ENCODE measurements around the gene PCGF3.
"Not testable (repeated sequence)": the region's sequence is repeated elsewhere in the genome, so short reads cannot be mapped to it uniquely, and the experiment has no call there.

Gene PCGF3

DNA sequence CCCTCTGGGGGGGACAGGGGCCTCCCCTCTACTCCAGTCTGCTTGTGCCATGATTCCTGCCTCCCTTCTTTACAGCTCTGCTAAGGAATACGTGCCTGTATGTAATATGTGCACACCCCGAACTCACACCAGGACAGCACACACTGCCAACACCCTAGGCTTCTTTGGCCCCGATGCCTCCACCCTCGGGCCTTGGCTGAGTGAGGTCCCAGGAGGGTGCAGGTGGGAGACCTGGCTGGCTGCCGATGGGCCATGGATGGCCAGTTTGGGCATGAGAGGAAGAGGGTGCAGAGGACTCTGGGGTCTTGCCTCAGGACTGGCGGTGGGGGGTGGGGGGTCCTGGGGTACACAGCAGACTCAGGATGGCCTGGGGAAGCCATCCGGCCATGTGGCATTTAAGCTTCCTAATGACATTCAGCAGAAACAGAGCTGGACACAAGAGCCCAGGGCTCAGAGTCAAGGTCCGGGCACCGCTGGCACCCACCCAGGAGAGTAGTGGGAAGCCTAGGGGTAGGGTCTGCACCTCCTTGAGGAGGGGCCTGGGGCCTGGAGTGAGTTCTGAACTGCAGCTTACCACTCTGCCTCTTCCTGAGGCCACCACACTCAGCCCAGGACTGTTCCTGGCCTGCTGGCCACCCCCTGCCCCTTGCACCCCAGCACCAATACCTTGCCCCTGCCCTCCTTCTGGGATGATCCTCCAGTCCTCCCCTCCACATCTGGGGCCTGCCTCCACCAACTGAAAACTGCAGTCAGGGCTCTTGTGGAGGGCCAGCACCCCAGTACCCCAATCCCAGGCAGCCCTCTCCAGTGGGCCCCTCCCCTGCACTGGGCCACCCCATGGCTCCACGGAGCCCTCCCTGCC, 2.1 kb upstream of the PCGF3 start:
- in situ Hi-C loops (cut with MboI; ENCODE audit: low sequenced_read_pairs) = no loop called here

DNA sequence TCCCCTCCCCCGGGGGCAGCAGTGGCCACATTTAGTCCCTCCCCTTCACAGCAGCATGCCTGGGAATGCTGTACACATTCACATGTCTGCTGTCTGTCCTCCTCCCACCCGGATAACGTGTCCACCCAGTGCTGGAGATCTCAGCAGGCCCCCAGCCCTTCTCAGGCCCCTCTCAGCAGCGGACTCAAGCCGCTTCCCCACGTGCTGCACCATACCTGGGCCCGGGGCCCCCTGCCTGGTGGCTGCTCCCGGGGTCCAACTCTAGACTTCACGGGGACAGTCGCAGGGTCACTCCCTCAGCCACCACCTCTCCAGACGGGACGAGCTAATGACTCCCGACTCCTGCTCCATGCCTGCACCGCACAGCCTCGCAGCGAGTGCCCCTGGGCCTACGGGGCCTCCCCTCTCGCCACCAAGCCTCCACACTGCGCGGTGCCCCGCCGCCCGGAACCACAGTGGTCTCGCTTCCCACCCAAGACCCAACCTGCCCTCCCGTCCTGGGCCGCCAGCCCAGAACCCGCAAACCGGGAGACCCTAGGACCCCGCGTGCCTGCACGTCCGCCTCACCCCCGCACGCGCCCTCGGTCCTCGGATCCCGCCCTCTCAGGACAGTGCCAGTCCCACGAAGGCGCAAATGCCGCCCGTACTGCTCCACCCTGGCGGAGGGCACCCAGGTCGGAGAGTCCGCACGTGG, 1.3 kb upstream of the PCGF3 start:
- in situ Hi-C loops (cut with MboI; ENCODE audit: low sequenced_read_pairs) = no loop called here

DNA sequence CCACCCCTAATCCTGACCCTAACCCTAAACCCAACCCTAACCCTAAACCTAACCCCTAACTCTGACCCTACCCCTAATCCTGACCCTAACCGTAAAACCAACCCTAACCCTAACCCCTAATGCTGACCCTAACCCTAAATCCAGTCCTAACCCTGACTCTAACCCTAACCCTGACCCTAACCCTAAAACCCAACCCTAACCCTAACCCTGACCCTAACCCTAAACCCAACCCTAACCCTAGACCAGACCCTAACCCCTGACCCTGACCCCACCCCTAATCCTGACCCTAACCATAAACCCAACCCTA, 708 bp upstream of the PCGF3 start:
- in situ Hi-C loops (cut with MboI; ENCODE audit: low sequenced_read_pairs) = no loop called here

DNA sequence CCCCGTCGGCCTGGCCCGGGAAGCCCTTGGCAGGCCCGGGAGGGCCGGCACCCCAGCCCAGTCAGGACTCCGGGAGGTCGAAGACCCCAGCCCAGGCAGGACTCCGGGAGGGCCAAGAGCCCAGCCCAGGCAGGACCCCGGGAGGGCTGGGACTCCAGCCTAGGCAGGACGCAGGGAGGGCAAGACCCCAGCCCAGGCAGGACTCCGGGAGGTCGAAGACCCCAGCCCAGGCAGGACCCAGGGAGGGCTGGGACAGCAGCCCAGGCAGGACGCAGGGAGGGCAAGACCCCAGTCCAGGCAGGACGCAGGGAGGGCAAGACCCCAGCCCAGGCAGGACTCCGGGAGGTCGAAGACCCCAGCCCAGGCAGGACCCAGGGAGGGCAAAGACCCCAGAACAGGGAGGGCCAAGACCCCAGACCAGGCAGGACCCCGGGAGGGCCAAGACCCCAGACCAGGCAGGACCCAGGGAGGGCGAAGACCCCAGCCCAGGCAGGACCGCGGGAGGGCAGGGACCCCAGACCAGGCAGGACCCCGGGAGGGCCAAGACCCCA, 526 bp downstream of the PCGF3 start:
- in situ Hi-C loops (cut with MboI; ENCODE audit: low sequenced_read_pairs) = not testable (repeated sequence)

DNA sequence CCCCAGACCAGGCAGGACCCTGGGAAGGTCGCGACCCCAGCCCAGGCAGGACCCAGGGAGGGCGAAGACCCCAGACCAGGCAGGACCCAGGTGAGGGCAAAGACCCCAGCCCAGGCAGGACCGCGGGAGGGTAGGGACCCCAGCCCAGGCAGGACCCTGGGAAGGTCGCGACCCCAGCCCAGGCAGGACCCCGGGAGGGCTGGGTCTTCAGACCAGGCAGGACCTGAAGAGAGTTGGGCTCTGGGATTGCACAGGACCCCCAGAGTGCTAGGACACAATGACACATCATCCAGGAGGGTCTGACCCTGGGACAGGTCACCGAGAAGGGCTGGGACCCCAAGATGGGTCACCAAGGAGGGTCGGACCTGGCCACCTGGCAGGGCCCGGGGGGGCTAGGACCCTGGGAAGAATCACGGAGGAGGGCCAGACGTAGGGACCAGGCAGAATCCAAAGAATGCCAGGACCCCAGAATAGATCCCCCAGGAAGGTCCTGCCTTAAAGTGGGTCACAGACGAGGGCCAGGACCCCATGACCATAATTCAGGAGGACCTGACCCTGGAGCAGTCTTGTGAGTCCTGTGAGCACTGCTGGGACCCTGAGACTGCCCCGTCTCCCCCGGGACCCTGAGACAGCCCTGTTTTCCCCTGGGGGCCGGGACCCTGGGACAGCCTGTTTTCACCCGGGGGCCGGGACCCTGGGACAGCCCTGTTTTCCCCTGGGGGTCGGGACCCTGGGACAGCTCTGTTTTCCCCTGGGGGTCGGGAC, 1.4 kb downstream of the PCGF3 start:
- in situ Hi-C loops (cut with MboI; ENCODE audit: low sequenced_read_pairs) = no loop called here

DNA sequence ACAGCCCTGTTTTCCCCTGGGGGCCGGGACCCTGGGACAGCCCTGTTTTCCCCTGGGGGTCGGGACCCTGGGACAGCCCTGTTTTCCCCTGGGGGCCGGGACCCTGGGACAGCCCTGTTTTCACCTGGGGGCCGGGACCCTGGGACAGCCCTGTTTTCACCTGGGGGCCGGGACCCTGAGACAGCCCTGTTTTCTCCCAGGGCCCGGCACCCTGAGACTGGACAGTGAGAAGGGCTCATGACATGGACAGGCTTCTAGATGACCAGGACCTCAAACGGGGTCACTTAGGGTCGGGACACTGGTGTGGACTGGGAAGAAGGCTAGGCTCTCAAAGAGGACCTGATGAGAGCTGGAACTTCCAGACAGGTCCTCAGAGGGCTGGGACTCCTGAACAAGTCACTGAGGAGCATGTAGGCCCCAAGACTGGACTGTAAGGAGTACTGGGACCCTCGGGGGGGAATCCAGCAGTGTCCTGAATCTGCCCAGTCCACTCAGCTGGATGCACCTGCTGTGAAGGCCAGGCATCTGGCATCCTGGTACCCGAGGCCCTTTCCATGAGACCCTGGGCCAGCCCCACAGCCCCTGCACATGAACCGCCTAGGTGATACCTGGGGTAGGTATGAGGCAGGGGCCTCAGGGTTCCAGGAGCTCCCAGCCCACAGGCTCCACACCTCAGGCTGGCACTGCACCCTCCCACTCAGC, 2.4 kb downstream of the PCGF3 start:
- in situ Hi-C loops (cut with MboI; ENCODE audit: low sequenced_read_pairs) = no loop called here

DNA sequence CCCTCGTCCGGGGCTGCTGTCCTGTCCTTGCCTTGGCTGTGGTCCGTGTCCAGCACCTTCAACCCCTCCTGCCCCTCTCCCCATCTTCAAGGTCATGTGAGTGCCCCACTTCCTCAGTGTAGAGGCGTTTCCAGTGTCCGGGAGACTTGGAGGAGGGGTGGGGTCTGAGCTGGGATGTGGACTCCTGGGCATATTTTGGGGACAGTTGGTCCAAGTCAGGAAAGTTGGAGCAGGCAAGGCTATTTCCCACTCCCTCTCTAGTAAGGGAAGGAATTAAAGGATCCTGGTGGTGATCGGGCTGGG, 3.0 kb downstream of the PCGF3 start:
- in situ Hi-C loops (cut with MboI; ENCODE audit: low sequenced_read_pairs) = no loop called here

DNA sequence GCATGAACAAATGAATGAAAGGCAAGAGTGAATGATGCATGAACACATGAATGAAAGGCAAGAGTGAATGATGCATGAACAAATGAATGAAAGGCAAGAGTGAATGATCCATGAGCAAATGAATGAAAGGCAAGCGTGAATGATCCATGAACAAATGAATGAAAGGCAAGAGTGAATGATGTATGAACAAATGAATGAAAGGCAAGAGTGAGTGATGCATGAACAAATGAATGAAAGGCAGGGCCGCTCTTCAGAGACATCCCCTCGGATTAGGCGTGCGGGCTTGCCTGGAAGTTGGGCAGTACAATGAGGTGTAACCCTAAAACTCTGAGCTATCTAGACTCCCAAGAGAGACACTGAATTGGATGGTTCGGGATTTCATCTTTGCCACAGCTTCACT, 3.7 kb downstream of the PCGF3 start:
- in situ Hi-C loops (cut with MboI; ENCODE audit: low sequenced_read_pairs) = no loop called here

DNA sequence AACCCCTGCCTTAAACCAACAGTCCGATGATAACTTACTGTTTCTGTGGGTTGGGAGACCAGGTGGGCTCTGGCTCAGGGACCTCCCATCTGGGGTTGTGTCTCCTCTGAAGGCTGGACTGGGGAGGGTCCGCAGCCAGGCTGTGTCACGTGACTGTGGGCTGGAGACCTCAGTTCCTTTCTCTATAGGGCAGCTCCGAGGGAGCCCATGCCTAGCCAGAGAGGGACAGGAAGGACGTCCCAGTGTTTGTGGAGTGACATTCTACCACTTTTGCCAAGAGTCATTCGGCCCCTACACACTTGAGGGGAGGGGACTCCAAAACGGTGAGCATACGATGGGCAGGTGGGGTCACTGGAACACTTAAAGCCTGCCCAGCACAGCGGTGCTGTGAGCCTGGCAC, 4.5 kb downstream of the PCGF3 start:
- in situ Hi-C loops (cut with MboI; ENCODE audit: low sequenced_read_pairs) = no loop called here

DNA sequence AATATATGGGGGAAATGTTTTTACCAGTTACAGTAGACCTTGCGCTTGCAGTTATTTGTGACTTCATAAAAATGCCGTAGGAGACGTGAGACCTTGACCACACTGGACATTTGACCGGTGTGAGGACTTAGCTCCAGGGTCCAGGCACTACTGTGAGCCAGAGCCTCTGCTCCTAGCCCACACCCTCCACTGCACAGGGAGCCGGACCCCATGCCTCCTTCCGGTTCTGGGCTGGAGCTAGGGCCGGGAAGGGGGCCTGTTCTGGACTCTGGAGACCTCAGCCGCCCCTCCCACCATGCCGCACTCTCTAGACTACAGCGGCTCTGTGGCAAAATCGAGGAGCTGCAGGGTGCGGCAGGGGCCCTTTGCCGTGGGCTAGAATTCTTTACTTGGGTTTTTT, 5.3 kb downstream of the PCGF3 start:
- in situ Hi-C loops (cut with MboI; ENCODE audit: low sequenced_read_pairs) = no loop called here

DNA sequence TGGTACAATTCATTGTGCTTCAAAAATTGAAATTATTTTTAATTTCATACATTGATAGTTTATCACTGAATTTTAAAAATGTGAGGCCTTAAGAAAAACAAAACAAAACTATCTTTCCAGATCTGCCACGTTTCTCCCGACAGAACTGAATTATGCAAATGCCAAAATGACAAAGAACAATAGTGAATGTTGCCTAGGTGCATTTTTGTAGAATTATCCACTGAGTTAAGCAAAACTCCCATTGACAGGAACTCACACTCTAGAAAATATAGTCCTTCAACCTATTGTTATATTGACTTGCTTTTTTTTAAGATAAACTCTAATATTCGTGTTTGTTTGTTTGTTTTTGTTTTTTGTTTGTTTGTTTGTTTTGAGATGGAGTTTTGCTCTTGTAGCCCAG, 6.5 kb downstream of the PCGF3 start:
- in situ Hi-C loops (cut with MboI; ENCODE audit: low sequenced_read_pairs) = no loop called here

DNA sequence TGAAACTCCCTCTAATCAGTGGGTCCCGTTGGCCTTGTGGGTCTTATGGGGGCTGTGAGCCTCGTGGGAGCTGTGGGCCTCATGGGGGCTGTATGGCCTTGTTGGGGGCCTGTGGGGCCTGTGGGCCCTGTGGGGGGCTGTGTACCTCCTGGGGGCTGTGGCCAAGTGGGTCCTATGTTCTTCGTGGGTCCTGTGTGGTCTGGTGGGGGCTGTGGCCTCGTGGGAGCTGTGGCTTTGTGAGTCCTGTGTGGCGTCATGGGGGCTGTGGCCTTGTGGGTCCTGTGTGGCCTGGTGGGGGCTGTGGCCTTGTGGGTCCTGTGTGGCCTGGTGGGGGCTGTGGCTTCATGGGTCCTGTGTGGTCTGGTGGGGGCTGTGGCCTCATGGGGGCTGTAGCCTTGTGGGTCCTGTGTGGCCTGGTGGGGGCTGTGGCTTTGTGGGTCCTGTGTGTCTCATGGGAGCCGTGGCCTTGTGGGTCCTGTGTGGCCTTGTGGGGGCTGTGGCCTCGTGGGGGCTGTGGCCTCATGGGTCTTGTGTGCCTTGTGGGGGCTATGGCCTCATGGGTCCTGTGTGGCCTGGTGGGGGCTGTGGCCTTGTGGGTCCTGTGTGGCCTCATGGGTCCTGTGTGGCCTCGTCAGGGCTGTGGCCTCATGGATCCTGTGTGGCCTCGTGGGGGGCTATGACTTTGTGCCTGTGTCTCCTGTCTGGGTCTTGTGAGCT, 7.4 kb downstream of the PCGF3 start:
- in situ Hi-C loops (cut with MboI; ENCODE audit: low sequenced_read_pairs) = no loop called here

DNA sequence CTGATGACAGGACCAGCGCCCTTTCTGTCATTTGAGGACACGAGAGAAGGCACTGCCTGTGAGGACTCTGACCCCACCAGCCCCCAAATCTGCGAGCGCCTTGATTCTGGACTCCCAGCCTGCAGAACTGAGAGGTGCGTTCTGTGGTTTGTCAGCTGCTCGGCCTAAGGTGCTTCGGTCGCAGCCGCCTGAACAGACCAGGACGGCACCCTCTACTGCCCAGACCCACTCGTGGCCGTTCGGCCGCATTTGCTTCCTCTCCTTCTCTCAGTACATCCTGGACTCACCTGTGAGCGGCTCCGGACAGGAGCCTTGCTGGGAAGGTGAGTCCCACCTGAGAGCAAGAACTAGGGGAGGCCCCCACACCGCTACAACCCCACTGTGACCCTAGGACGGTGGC, 8.5 kb downstream of the PCGF3 start:
- in situ Hi-C loops (cut with MboI; ENCODE audit: low sequenced_read_pairs) = no loop called here

DNA sequence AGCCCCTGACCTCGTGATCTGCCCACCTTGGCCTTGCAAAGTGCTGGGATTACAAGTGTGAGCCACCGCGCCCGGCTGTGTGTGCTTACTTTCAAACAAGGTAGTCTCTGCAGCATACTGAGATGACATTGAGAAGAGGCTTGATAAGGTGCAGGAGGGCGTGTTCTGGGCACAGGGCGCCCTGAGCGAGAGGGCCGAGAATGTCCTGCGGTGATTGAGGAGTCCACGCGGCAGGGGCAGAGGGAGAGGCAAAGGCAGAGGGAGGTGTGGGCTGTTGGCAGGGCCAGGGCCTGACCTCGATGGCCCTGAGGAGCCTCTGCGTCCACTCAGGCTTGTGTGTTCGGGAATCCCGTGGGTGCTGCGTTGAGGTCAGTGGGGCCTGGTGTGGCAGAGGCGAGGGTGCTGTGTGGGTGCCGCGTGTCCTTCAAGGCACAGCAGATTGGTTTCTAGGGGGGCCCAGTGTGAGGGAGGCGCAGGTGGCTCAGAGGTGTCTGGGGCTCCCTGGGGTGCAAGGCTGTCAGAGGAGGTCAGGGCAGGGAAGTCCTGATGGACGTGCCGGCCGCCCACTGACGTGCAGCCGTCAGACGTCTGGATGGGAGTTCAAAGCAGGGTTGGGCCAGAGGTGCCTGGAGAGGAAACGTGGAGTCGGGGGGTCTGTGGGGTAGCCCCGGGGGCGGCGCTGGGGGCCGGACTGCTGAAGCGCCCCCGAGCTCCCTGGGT, 12.1 kb downstream of the PCGF3 start:
- in situ Hi-C loops (cut with MboI; ENCODE audit: low sequenced_read_pairs) = no loop called here

DNA sequence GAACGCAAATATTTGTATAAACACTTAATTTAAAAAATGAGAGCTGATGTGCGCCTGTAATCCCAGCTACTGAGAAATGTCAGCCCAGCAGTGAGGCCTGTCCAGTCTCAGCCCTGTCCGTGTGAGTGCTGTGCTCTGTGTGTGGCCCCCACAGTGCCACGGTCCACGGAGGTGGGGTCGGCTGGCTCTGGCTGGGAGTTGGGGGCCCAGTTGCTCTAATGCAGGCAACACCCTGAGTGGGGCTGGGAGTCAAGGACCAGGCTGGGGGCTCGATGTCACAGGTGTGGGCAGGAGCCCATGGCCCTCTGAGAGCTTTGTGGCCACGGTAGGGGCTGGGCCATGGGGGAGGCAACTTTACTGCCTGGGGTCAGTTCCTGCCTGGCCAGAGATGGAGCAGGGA, 12.8 kb downstream of the PCGF3 start:
- in situ Hi-C loops (cut with MboI; ENCODE audit: low sequenced_read_pairs) = no loop called here

DNA sequence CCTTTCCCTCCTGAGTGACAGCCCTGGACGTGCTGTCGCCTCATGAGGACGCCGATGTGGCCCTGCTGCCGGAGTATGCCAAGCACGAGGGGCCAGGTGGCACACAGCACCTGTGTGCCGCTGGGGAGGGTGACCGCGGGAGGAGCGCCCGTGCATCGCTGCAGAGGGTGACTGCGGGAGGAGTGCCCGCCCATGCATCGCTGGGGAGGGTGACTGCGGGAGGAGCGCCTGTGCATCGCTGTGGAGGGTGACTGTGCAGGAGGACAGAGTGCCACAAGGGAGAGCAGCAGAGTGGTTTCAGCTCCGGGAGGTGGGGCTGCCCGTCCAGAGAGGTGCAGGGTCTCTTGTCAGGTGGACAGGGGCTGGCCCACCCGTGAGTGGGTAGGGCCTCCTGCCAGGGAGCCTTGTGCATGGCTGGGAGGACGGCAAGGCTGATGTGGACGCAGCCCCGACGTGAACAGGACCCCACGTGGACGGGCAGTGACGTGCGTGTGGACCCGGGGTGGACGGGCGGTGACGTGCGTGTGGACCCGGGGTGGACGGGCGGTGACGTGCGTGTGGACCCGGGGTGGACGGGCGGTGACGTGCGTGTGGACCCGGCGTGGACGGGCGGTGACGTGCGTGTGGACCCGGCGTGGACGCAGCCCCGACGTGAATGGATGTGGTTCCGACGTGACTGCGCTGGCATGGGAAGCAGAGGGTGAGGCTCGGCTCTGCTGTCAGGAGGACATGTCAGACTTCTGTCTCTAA, 14.7 kb downstream of the PCGF3 start:
- in situ Hi-C loops (cut with MboI; ENCODE audit: low sequenced_read_pairs) = no loop called here

DNA sequence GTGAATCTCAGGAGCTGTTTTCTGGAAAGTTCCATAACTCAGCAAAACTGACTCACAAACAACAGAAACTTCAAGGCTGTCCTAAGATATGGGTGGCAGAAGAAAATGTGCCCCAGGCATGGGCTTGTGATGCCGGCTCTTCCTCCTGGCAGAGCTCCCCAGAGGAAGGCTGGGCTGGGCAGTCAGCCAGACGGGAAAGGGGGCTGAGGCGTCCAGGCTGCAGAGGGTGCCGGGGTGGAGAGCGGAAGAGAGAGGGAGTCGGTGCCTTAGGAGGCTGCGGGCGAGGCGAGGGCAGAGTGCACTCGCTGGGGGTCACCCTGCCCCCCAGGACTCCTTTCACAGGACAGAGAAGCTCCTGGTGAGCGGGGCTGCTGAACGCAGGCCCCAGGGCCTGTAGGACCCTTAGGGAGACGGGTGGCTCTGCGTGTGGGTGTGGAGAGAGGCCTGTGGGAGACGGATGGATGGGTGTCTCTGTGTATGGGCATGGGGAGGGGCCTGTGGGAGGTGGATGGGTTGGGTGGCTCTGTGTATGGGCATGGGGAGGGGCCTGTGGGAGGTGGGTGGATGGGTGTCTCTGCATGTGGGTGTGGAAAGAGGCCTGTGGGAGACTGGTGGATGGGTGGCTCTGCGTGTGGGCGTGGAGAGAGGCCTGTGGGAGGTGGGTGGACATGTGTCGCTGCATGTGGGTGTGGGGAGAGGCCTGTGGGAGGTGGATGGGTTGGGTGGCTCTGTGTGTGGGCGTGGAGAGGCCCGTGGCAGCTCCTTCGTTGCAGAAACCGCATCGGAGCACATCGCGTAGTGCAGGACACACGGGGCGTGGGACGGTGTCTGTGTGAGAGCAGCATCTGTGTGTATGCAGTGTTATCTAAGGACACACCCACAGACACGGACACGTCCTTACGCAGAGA, 15.9 kb downstream of the PCGF3 start:
- in situ Hi-C loops (cut with MboI; ENCODE audit: low sequenced_read_pairs) = no loop called here

DNA sequence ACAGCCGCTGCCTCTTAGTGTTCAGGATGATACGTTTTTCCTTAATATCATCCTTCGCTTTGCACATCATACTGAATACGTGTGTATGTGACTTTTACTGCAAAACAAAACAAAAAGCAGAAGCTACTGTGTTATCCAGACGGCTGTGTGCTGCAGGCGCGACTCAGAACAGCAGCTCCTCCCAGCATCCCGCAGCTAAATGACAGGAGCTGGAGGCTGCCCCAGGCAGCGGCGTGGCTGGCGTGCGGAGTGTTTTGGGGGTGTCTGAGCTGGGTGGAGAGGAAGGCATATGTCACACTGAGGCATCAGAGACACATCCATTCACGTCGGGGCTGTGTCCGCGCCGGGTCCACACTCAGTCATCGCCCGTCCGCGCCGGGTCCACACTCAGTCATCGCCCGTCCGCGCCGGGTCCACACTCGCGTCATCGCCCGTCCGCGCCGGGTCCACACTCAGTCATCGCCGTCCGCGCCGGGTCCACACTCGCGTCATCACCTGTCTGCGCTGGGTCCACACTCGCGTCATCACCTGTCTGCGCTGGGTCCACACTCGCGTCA, 16.6 kb downstream of the PCGF3 start:
- in situ Hi-C loops (cut with MboI; ENCODE audit: low sequenced_read_pairs) = no loop called here

All from HL-60/S4 treated with retinoic acid at 250 ng/mL for 4 days and 3 days (cell line).